Astrocyte of the cerebellum (primary cell): ENCODE measurements around the gene ASPSCR1.

Source experiments
- DNase-seq: peaks from one replicate; pipeline ENCODE4 v3.0.0-alpha.2; 2011; ENCODE audit warnings: low read depth
- H3K4me3 ChIP-seq: 2 replicates; pipeline ENCODE4 v1.5.1; 2011; ENCODE audit warnings: mild to moderate bottlenecking, low read depth, low read length, moderate library complexity
- CTCF ChIP-seq: IDR thresholded peaks from 2 replicates; pipeline ENCODE4 v1.5.1; 2012; ENCODE audit warnings: low read length, low read depth, moderate library complexity, mild to moderate bottlenecking; ENCODE audit errors: missing control alignments
- in situ Hi-C: cut with HindIII; loops from 2 replicates; pipeline ENCODE4 v1.10.0; 2017; ENCODE audit warnings: low sequenced_read_pairs

The ASPSCR1 gene

GRCh38 chr17:81962499-81963441, 14.7 kb upstream of the ASPSCR1 start:
- no peak for DNase-seq
- TF ChIP-seq CTCF = no peak
- in situ Hi-C loops = no loop called here
- no peak overlapping the region for H3K4me3 ChIP-seq

- no peak for DNase-seq
- H3K4me3 ChIP-seq = no peak overlapping the region
- TF ChIP-seq CTCF = no peak
- in situ Hi-C loops = no loop called here
Measured at GRCh38 chr17:81964081-81964849, 13.2 kb upstream of the ASPSCR1 start.

- TF ChIP-seq CTCF = no peak
- no peak overlapping the region for H3K4me3 ChIP-seq
- in situ Hi-C loops = no loop called here
- no peak for DNase-seq
Measured at GRCh38 chr17:81966343-81967243, 10.8 kb upstream of the ASPSCR1 start.

GRCh38 chr17:81967244-81967532, 10.2 kb upstream of the ASPSCR1 start:
- no peak for TF ChIP-seq CTCF
- in situ Hi-C loops = no loop called here
- H3K4me3 ChIP-seq = no peak overlapping the region
- DNase-seq = no peak

- in situ Hi-C loops = no loop called here
- no peak overlapping the region for H3K4me3 ChIP-seq
Measured at GRCh38 chr17:81967533-81968395, 9.7 kb upstream of the ASPSCR1 start.

More at GRCh38 chr17:81967533-81968395, 9.7 kb upstream of the ASPSCR1 start:
- no peak for TF ChIP-seq CTCF
- no peak for DNase-seq
